Measurements from ENCODE around the gene CENPX. TPM values are rescaled to one million over a fixed set of nuclear protein-coding genes. Genes with fewer than 3 reads are reported as not detected.

Gene CENPX
- polyA plus RNA-seq, 1 donor (not counting 4 experiments of a cell fraction or from before 2014, with no cell fraction given): 48.2 TPM

- Histone ChIP-seq H3K79me2 (ENCODE audit: control insufficient read depth, insufficient read depth, low read length) (no peaks in the 10 kb centered on the region), H3K27ac (ENCODE audit: control insufficient read depth, insufficient read depth, low read length) (no peak overlapping the region), H3K9me3 (ENCODE audit: control insufficient read depth, low read depth, low read length) (no peaks in the 10 kb centered on the region), H3K4me1 (ENCODE audit: control insufficient read depth, extremely low read depth, insufficient read depth, low read length) (peaks cover 2% of the 10 kb centered on the region), H3K36me3 (ENCODE audit: control insufficient read depth in 2 of 2, extremely low read depth in 1 of 2, insufficient read depth in 2 of 2, low read length in 2 of 2) (no peaks in the 10 kb centered on the region), H3K9me1 (ENCODE audit: control insufficient read depth, extremely low read depth, insufficient read depth, low read length) (no peaks in the 10 kb centered on the region), H4K20me1 (ENCODE audit: control insufficient read depth, extremely low read depth, insufficient read depth, low read length) (no peaks in the 10 kb centered on the region), H3K4me3 (ENCODE audit: control insufficient read depth in 2 of 3, extremely low read depth in 1 of 3, insufficient read depth in 2 of 3, low read depth in 1 of 3, low read length in 3 of 3) (no peak overlapping the region), H2AFZ (ENCODE audit: control insufficient read depth, low read length) (no peak overlapping the region), H3K9ac (ENCODE audit: control insufficient read depth, extremely low read depth, insufficient read depth, low read length) (no peak overlapping the region), H3K27me3 (ENCODE audit: control insufficient read depth, extremely low read depth, insufficient read depth, low read length) (peaks cover 40% of the 10 kb centered on the region), H3K4me2 (ENCODE audit: control insufficient read depth, extremely low read depth, insufficient read depth, low read depth, low read length) (no peak overlapping the region)
- DNase-seq (ENCODE audit: low read depth, low spot score) (no peak), FAIRE-seq (no peak)
- TF ChIP-seq CTCF (optimal IDR thresholded peaks at IDR 0.05 in 1 of 3, IDR thresholded peaks at IDR 0.05 in 1 of 3, conservative IDR thresholded peaks at IDR 0.05 in 1 of 3; ENCODE audit: extremely low read depth in 1 of 3, insufficient read depth in 2 of 3, low read length in 3 of 3) (no peak), EZH2 (IDR thresholded peaks at IDR 0.05; ENCODE audit: low read length) (no peak)
- dilution Hi-C loops (cut with MboI; ENCODE audit: extremely low pct_ligation_motif_present, low sequenced_read_pairs): no loop called here
Measured at GRCh38 chr17:81968850-81969812, 53.5 kb downstream of the CENPX start.

Other genes starting within 250 kb of the CENPX start
- gene GCGR, start 218.7 kb downstream of the CENPX start, polyA plus RNA-seq: not detected in 3 replicates
- gene MCRIP1, start 189.6 kb downstream of the CENPX start, polyA plus RNA-seq: 17.7 to 29.1 TPM (median 24.4 TPM) in 3 replicates
- 0.12 to 0.99 TPM in 2 of 3 replicates, not detected in the other for gene PPP1R27, start 187.8 kb downstream of the CENPX start, polyA plus RNA-seq
- 75.2 to 149 TPM (median 110 TPM) in 3 replicates for gene P4HB, start 162.3 kb downstream of the CENPX start, polyA plus RNA-seq
- 51.7 to 280 TPM (median 65.7 TPM) in 3 replicates for gene ARHGDIA, start 151.5 kb downstream of the CENPX start, polyA plus RNA-seq
- gene ALYREF, start 131.3 kb downstream of the CENPX start, polyA plus RNA-seq: 49.6 to 84.5 TPM (median 68.3 TPM) in 3 replicates
- 195 to 269 TPM (median 230 TPM) in 3 replicates for gene ANAPC11, start 131.2 kb downstream of the CENPX start, polyA plus RNA-seq
- gene NPB, start 120.6 kb downstream of the CENPX start, polyA plus RNA-seq: 0.07 TPM in 1 of 3 replicates, not detected in the others
- 38.1 to 47.6 TPM (median 45.8 TPM) in 3 replicates for gene PCYT2, start 111.5 kb downstream of the CENPX start, polyA plus RNA-seq
- 6.9 to 11.9 TPM (median 7.4 TPM) in 3 replicates for gene SIRT7, start 104.7 kb downstream of the CENPX start, polyA plus RNA-seq
- gene MAFG, start 95.1 kb downstream of the CENPX start, polyA plus RNA-seq: 8.3 to 12.1 TPM (median 9.4 TPM) in 3 replicates
- gene PYCR1, start 85.6 kb downstream of the CENPX start, polyA plus RNA-seq: 22.2 to 27.9 TPM (median 27.9 TPM) in 3 replicates
- not detected in 3 replicates for gene MYADML2, start 75.6 kb downstream of the CENPX start, polyA plus RNA-seq
- gene NOTUM, start 61.7 kb downstream of the CENPX start, polyA plus RNA-seq: not detected in 3 replicates
- 5.2 to 8.3 TPM (median 6.7 TPM) in 3 replicates for gene ASPSCR1, start 45.2 kb downstream of the CENPX start, polyA plus RNA-seq
- 2.5 to 3.6 TPM (median 2.9 TPM) in 3 replicates for gene LRRC45, start 427 bp upstream of the CENPX start, polyA plus RNA-seq
- gene RAC3, start 8.8 kb upstream of the CENPX start, polyA plus RNA-seq: 10.2 to 23.0 TPM (median 12.3 TPM) in 3 replicates
- 45.4 to 73.6 TPM (median 64.0 TPM) in 3 replicates for gene DCXR, start 14.8 kb upstream of the CENPX start, polyA plus RNA-seq
- gene RFNG, start 28.9 kb upstream of the CENPX start, polyA plus RNA-seq: 10.2 to 25.3 TPM (median 13.6 TPM) in 3 replicates
- gene GPS1, start 29.0 kb upstream of the CENPX start, polyA plus RNA-seq: 60.4 to 99.3 TPM (median 81.7 TPM) in 3 replicates
- 49.1 to 68.3 TPM (median 52.0 TPM) in 3 replicates for gene DUS1L, start 42.9 kb upstream of the CENPX start, polyA plus RNA-seq
- gene FASN, start 75.4 kb upstream of the CENPX start, polyA plus RNA-seq: 44.7 to 137 TPM (median 55.7 TPM) in 3 replicates
- 14.0 to 24.8 TPM (median 19.2 TPM) in 3 replicates for gene CCDC57, start 190.0 kb upstream of the CENPX start, polyA plus RNA-seq
- 35.7 to 112 TPM (median 40.7 TPM) in 3 replicates for gene SLC16A3, start 206.2 kb upstream of the CENPX start, polyA plus RNA-seq